GM12892 (cell line): ENCODE measurements around the gene CDK2.

Experiments used
- POLR2A ChIP-seq: IDR thresholded peaks from 2 replicates; pipeline ENCODE4 v1.6.1; 2011; ENCODE audit warnings: low read depth, low read length, control low read depth
- POLR2AphosphoS5 ChIP-seq: IDR thresholded peaks from 2 replicates; pipeline ENCODE4 v1.6.1; 2011; ENCODE audit warnings: low read depth, low read length, control low read depth

GRCh38 chr12:55995366-55995765 is 28.7 kb downstream of the CDK2 start:
- TF ChIP-seq POLR2A (no peak), POLR2AphosphoS5 (no peak)
